NCI-H1694 (cell line): Measurements from ENCODE around the gene ADAMTSL5.
"Not testable (repeated sequence)": the region's sequence is repeated elsewhere in the genome, so short reads cannot be mapped to it uniquely, and the experiment has no call there.

Experiments
- DNase-seq: peaks from one replicate; lab custom pipeline; 2025; lab: John Stamatoyannopoulos, UW

Gene ADAMTSL5

DNA sequence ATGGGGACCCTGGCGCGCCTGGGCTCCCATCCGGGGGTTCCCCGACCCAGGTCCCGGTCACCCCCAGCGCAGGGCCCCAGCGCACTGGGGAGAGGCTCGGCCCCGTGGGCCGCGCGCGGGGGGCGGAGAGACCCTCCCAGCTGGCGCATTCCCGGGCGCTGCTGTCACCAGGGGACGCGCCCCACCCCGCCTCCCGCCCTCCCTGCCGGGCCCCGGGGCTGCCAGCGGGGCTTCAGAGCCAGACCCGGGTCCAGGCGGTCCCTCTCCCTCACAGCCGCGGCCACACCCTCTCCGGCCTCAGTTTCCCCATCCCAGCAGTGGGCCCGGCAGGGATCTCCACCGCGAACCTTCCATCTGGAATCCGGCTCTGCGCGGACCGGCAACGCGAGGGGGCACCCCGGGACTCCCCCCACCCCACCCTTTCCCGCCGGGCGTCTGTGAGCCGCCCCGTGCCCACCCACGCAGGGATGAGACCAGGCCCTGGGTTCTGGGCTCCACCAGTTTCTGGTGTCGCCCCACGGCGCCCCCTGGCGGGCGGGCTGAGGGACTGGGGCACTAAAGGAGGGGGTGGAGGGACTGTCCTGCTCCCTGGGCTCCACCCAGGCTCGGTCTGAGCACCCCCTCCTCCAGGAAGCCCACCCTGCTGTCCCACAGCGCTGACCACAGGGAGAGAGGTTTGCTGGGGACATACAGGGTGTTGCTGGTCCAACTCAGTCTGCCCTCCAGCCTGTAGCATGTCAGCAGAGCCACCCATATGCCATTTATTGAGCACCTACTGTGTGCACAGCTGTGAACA, 878 bp upstream of the ADAMTSL5 start:
- DNase-seq = no peak

GRCh38 chr19:1511318-1512317, 1.2 kb downstream of the ADAMTSL5 start:
- no peak for DNase-seq

DNA sequence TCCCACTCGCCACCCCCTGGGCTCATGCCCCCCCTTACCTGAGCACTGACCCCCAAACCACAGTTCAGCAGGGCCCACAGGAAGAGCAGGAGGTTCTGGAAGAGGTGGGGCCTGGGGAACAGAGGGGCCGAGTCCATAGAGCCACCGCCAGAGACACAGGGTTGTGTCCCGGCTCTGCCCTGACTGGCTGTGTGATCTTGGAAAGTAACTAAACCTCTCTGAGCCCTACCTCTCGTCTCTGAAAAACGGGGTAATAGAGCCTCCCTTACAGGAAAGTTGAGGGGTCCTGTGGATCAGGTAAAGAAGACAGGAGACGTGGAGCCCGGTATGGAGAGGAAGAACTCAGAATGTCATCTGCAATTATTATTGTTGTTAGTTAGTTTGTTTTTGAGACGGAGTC, 2.0 kb downstream of the ADAMTSL5 start:
- no peak for DNase-seq

DNA sequence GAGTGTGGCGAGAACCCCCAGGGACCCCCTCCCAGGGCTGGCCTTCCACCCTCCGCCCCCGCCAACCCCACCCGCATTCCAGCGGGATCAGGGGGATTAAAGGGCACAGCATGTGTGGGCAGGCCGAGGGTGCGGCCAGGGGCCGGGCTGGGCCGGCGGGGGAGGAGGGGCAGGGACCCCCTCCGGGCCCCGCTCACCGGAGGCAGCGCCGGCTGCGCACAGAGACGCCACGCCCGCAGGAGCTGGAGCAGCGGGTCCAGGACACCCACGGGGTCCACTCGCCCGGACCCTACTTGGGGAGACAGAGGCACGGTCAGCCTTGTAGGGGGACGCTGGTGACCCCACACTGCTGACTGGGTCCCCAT, 2.4 kb downstream of the ADAMTSL5 start:
- no peak for DNase-seq

DNA sequence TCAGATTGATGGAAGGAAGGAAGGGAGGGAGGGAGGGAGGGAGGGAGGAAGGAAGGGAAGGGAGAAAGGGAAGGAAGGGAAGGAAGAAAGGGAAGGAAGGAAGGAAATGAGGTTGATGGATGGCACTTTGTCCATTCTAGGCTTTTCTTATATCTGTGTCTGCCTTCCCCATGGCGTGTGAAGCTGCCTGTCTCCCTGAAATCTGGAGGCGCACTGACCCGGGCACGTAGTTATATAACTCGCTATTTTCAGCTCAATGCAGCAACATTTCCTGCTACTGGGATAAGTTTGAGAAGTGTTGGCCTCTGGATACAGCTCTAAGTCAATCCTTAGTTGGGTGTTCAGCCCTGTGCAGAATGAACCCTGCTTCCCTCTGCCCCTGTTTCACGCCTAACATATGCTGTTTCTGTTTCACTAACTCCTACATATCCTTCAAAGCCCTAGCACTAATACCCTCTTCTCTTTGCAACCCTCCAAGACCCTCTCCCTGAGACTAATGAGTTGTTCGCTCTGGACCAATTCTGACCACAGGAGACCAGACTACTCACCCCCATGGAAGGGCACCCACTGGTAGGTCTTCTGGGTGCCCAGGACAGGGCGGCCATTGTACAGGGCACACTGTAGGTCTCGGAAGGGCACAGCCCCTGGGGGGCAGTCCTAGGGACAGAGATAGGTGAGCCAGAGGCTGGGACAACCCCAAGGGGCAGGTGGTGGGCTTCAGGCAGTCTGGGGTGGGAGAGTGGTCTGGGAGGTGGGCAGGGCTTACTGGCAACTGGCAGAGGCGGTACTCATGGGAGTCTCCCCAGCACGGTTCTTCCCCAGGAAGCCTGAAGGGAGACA, 3.0 kb downstream of the ADAMTSL5 start:
- no peak for DNase-seq

- DNase-seq = no peak
These were observed 4.3 kb downstream of the ADAMTSL5 start for GRCh38 chr19:1508507-1508856.

DNA sequence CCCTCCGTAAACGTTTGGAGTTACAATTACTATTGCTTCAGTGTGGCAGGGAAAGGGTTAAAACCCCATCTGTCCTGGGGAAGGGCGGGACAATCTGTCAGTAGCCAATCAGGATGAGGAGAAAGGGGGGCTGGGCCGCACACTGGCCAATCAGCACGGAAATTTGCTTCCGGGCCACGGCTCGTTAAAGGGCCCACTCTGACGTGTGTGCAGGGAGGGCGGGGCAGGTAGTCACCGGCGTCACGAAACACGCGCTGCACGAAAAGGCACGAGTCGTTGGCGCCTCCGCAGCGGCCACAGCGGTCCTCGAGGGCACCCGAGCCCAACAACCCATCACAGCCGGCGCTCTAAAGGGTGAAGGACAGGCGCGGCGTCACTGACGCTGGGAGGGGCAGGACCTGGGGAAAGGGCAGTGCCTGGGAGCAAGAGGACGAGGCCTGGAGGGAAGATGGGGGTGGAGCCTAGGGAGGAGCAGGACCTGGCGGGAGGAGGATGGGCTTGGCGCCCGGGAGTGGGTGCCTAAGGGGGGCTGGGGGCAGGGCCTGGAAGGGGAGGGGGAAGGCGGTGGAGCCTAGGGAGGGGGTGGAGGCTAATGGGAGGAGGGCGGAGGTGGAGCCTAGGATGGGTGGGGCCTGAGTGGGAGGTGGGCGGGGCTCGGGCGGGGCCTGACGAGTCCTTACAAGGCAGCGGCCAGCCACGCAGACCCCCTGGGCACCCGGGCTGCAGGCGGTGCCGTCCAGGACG, 4.9 kb downstream of the ADAMTSL5 start:
- DNase-seq = peak; percentile 91

GRCh38 chr19:1507192-1507660, 5.6 kb downstream of the ADAMTSL5 start:
- DNase-seq = no peak

GRCh38 chr19:1505991-1506881, 6.6 kb downstream of the ADAMTSL5 start:
- no peak for DNase-seq

DNA sequence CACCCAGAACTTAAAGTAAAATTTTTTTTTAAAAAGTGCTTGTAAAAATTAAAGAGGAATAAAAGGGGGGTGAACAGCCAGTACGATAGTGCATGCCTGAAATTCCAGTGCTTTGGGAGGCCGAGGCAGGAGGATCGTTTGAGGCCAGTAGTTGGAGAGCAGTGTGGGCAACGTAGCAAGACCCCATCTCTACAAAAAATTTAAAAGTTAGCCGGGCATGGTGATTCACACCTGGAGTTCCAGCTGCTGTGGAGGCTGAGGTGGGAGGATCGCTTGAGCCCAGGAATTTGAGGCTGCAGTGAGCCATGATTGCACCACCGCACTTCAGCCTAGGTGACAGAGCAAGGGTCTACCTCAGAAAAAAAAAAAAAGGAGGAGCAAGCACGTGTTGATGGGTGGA, 7.8 kb downstream of the ADAMTSL5 start:
- no peak for DNase-seq

GRCh38 chr19:1503925-1504773, 8.7 kb downstream of the ADAMTSL5 start:
- no peak for DNase-seq

DNA sequence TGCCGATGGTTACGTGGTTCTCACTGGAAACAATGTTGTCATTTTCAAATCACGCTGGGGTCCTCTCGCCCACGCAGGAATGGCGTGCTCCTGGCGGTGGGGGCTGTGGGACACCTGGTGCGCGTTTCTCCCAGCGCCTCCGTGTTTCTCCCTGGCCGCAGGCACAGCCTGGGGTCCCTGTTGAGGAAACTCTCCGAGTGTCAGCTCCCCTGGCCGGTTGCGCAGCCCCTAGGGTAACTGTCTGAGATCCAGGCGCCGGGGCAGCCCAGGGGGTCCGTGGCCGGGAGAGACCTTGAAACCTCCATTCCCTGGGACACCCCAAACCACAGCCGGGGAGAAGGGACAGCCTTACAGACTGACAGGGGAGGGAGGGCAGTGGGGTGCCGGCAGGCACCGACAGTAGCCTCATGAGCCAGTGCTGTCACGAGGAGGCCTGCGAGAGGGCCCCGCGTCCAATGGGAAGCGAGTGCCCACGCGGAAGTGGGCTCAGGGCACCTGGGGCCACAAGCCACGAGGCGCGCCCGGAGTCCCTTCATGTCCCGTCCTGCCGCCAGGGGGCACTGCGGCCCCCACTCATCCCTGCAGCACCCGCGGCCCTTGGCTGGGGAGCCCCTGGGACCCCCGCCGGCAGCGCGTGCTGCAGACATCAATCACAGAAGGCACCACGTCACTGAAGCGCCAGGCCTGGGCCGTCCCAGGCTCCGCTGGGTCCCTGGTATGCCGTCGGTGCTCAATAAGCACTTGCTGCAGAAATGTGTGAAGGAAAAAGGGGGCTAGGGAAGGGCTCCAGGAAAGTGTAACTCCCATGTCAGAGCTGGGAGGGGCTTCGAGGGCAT, 9.5 kb downstream of the ADAMTSL5 start:
- DNase-seq = no peak

DNA sequence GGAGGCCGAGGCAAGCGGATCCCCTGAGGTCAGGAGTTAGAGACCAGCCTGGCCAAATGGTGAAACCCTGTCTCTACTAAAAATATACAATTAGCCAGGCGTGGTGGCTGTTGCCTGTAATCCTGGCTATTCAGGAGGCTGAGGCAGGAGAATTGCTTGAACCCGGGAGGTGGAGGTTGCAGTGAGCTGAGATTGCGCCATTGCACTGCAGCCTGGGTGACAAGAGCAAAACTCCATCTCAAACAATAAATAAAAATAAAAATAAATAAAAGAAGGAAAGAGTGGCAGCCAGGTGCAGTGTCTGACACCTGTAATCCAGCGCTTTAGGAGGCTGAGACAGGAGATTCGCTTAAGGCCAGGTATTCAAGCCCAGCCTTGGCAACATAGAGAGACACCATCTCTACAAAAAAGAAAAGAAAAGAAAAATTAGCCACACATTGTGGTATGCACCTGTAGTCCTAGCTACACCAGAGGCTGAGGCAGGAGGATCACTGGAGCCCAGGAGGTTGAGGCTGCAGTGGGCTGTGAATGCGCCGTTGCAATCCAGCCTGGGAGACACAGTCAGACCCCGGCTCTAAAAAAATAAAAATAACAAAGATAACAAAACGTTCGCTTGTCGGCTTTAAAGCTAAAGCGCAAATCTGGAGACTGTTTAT, 10.3 kb downstream of the ADAMTSL5 start:
- DNase-seq = no peak

- no peak for DNase-seq
These were observed 11.6 kb downstream of the ADAMTSL5 start for GRCh38 chr19:1501200-1501595.

- DNase-seq = not testable (repeated sequence)
These were observed 13.6 kb downstream of the ADAMTSL5 start for GRCh38 chr19:1499231-1499630.

GRCh38 chr19:1497578-1498235, 15.1 kb downstream of the ADAMTSL5 start:
- no peak for DNase-seq
